HG03457 (cell line): ENCODE measurements around the gene BCL2.

Source experiments
- ATAC-seq: cut with Tn5 transposase; IDR thresholded peaks from one replicate; pipeline ENCODE4 v1.9.1; 2021; ENCODE audit warnings: moderate number of reproducible peaks; ENCODE audit not compliant: unreplicated experiment

BCL2 gene

GRCh38 chr18:63329431-63330145 is 10.0 kb upstream of the BCL2 start:
- no peak for ATAC-seq

DNA sequence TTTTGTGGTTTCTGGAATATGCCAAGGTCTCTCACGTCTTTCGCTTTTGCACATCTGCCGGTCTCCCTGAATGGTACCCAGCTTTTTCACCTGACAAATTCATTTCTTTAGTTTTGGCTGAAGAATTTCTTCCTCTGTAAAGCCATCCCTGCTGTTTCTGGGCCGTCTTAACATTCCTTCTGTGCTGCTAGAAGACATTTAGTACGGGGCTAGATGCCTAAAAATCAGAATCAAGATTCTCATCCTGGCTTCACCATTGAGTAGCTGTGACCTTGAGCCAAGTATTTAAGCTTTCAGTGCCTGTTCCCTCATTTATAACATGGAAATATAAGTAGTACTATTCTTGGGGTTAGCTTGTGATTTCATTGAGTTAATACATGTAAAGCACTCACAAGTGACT is 6.4 kb upstream of the BCL2 start:
- no peak for ATAC-seq

DNA sequence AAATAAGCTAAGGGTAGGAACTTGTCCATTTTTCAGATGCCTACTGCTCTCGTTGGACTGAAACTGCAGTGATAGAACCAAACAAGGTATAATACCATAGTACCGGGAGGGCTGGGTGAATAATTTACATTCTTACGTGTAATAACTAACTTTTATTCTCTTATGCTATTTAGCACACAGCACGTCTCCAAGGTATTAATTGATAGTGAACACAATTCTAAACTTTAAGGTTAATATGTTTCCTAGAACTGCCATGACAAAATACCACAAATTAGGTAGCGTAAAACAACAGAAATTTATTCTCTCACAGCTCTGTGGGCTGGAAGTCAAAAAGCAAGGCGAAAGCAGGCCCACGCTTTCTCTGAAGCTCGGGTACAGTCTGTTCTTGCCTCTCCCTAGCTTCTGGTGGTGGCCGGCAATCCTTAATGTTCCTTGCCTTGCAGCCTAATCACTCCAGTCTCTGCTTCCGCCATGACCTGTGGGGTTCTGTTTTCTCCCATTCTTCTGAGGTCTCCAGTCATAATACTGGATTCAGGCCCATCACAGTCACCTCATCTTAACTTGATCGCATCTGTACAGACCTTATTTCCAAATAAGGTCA is 5.6 kb upstream of the BCL2 start:
- no peak for ATAC-seq

- no peak for ATAC-seq
These were observed 3.5 kb upstream of the BCL2 start for GRCh38 chr18:63322908-63323634.

DNA sequence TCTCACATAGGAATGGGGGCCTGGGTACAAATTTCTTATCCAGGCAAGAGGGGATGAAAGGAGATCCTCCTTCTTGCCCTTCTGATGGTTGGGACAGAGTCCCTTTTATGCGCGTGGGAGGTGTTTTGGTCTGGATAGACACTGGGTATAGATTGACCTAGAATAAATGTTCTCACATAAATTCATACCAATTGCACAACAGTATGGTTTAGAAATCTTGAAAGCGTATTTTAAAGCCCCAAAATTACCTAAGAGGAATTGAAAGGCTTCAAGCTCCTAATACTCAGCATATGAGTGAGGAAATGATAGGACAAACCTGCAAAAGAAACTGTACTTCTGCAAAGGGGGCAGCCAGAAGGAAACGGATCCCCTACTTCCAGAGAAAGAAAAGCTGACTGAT is 2.6 kb upstream of the BCL2 start:
- no peak for ATAC-seq

GRCh38 chr18:63321291-63321690 is 1.7 kb upstream of the BCL2 start:
- ATAC-seq = no peak

DNA sequence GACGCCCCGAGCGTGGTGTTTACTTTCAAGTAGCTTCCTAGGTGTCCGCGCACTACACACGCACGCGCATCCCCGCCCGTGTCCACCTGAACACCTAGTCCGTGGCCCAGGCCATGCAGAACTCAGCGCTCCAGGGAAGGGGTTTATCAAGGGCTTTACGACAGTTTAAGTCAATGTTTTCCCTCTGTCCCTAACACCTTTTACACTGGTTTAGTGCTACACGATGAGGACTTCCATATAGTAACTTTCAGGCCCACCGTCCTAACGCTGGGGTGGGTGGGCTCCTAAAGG is 1.4 kb upstream of the BCL2 start:
- no peak for ATAC-seq

- ATAC-seq = peak; percentile 46
These were observed 780 bp upstream of the BCL2 start for GRCh38 chr18:63320123-63320974.

GRCh38 chr18:63318889-63319382 is 633 bp downstream of the BCL2 start:
- ATAC-seq = no peak

GRCh38 chr18:63317982-63318888 is 1.3 kb downstream of the BCL2 start:
- peak; percentile 39 for ATAC-seq

- no peak for ATAC-seq
These were observed 2.0 kb downstream of the BCL2 start for GRCh38 chr18:63317556-63317946.

DNA sequence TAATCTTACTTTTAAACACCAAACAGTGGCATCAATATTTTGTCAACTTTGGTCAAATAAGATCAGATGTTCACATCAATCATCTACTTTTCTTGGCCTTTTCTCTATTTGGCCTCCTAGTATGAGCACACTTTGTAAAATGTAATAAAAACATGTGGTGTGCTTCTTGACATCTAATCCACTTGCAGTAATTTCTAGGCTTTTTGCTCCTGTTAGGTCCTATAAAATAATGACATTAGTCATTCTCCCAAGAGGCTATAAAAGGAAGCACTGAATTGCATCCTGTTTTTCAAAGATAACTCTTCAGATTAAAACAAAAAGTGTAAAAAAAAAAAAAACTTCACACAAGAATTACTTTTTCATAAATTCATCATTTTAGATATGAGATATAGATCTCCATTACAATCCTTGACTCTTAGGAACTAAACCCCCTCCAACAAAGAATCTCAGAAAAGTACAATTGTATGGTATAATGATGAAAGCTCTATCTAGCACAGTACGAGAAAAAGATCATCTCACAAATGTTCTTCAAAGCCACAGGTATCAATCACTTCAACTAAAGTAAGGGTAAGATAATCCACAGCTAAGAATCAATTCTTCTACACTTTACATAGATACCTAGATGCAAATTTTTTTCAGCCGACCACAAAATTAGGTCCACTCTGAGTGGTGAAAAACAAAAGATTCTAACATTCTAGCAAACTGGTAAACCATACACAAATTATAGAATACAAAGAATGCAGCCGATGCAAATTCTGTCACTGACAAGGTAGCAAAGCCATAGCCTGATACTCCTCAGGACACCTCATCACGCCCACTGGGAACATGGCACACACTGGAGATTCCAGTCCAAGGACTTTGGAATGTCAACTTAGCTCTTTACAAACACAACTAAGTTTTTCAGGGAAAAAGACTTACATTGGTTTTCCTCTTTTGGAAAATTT is 2.7 kb downstream of the BCL2 start:
- no peak for ATAC-seq

- ATAC-seq = no peak
These were observed 3.7 kb downstream of the BCL2 start for GRCh38 chr18:63315876-63316275.

GRCh38 chr18:63315131-63315662 is 4.4 kb downstream of the BCL2 start:
- ATAC-seq = no peak

GRCh38 chr18:63314062-63314790 is 5.3 kb downstream of the BCL2 start:
- no peak for ATAC-seq

- ATAC-seq = no peak
These were observed 6.1 kb downstream of the BCL2 start for GRCh38 chr18:63313396-63313917.

GRCh38 chr18:63312737-63313395 is 6.7 kb downstream of the BCL2 start:
- ATAC-seq = no peak
